Stromal cell of bone marrow (primary cell): ENCODE measurements around the gene ZNF69.
"Not testable (repeated sequence)": the region's sequence is repeated elsewhere in the genome, so short reads cannot be mapped to it uniquely, and the experiment has no call there.

Experiments used
- DNase-seq: peaks from one replicate; pipeline ENCODE4 v3.0.0-alpha.2; 2012; ENCODE audit warnings: low read depth

Gene ZNF69

GRCh38 chr19:11887611-11888531 is at the start of gene ZNF69:
TSS of gene ZNF69 (plus strand) at chr19:11887782. CDS start at chr19:11887924, 142 bp downstream.
- peak; percentile 42 for DNase-seq

GRCh38 chr19:11843722-11844121 is 43.9 kb upstream of the ZNF69 start:
- no peak for DNase-seq

- DNase-seq = not testable (repeated sequence)
Measured at GRCh38 chr19:11847615-11848014, 40.0 kb upstream of the ZNF69 start.

GRCh38 chr19:11848200-11848593 is 39.4 kb upstream of the ZNF69 start:
- no peak for DNase-seq

- peak; percentile 62 for DNase-seq
Measured at GRCh38 chr19:11848594-11849469, 38.8 kb upstream of the ZNF69 start, which contains the start of gene ZNF439. TSS of gene ZNF439 (plus strand) at chr19:11848726. CDS start at chr19:11848868, 142 bp downstream.

- not testable (repeated sequence) for DNase-seq
Measured at GRCh38 chr19:11850289-11850688, 37.3 kb upstream of the ZNF69 start.

- DNase-seq = no peak
Measured at GRCh38 chr19:11853358-11853757, 34.2 kb upstream of the ZNF69 start.

- DNase-seq = no peak
Measured at GRCh38 chr19:11856596-11857250, 30.9 kb upstream of the ZNF69 start.

GRCh38 chr19:11860721-11861120 is 26.9 kb upstream of the ZNF69 start:
- no peak for DNase-seq

- DNase-seq = no peak
Measured at GRCh38 chr19:11861301-11861700, 26.3 kb upstream of the ZNF69 start.

- not testable (repeated sequence) for DNase-seq
Measured at GRCh38 chr19:11867766-11868165, 19.8 kb upstream of the ZNF69 start.

- DNase-seq = no peak
Measured at GRCh38 chr19:11868188-11868587, 19.4 kb upstream of the ZNF69 start.

- no peak for DNase-seq
Measured at GRCh38 chr19:11872624-11873023, 15.0 kb upstream of the ZNF69 start.

- DNase-seq = no peak
Measured at GRCh38 chr19:11873762-11874161, 13.8 kb upstream of the ZNF69 start.

GRCh38 chr19:11879687-11880266 is 7.8 kb upstream of the ZNF69 start:
- DNase-seq = not testable (repeated sequence)

- no peak for DNase-seq
Measured at GRCh38 chr19:11880598-11880997, 7.0 kb upstream of the ZNF69 start.

GRCh38 chr19:11881151-11881800 is 6.3 kb upstream of the ZNF69 start:
- DNase-seq = no peak

GRCh38 chr19:11882606-11883005 is 5.0 kb upstream of the ZNF69 start:
- DNase-seq = no peak

GRCh38 chr19:11887234-11887610 is 360 bp upstream of the ZNF69 start:
- no peak for DNase-seq

- not testable (repeated sequence) for DNase-seq
Measured at GRCh38 chr19:11889901-11890300, 2.3 kb downstream of the ZNF69 start.

- DNase-seq = no peak
Measured at GRCh38 chr19:11890634-11891033, 3.1 kb downstream of the ZNF69 start.
